ENCODE measurements around the gene CDC20. TPM values are rescaled to one million over a fixed set of nuclear protein-coding genes. Genes with fewer than 3 reads are reported as not detected.

CDC20 gene
- total RNA-seq, 1 donor from 2014 or later = 164 TPM

- H4K20me1 ChIP-seq (ENCODE audit: low read depth) = no peaks in the 10 kb centered on the region
- Mint-ChIP-seq H3K27ac (peak overlapping the region; percentile 9), H3K9me3 (peaks cover 2% of the 10 kb centered on the region), H3K4me3 (no peak overlapping the region), H3K27me3 (ENCODE audit: insufficient read depth, low read depth) (peaks cover 3% of the 10 kb centered on the region), H3K36me3 (no peaks in the 10 kb centered on the region), H3K4me1 (no peaks in the 10 kb centered on the region)
- H3K36me3 ChIP-seq = no peaks in the 10 kb centered on the region
- H3K4me3 ChIP-seq = no peak overlapping the region
- no peak for DNase-seq (ENCODE audit: low spot score)
- H3K27ac ChIP-seq = no peak overlapping the region
- no peak overlapping the region for H2AFZ ChIP-seq (replicated peaks)
- no peaks in the 10 kb centered on the region for H3F3A ChIP-seq (ENCODE audit: low read depth)
- no peak overlapping the region for H3K4me2 ChIP-seq
- H3K4me1 ChIP-seq = no peaks in the 10 kb centered on the region
- no peak for TF ChIP-seq CTCF (IDR thresholded peaks at IDR 0.05)
- TF ChIP-seq EZH2phosphoT487 (IDR thresholded peaks at IDR 0.05) = no peak
- TF ChIP-seq EZH2 (IDR thresholded peaks at IDR 0.05) = no peak
- no peak overlapping the region for H3K9ac ChIP-seq
- no peaks in the 10 kb centered on the region for H3K79me2 ChIP-seq (ENCODE audit: low read depth)
- no peaks in the 10 kb centered on the region for H3K27me3 ChIP-seq
- H3K9me3 ChIP-seq (ENCODE audit: low read depth) = no peaks in the 10 kb centered on the region
Measured at GRCh38 chr1:43319766-43320165, 39.0 kb upstream of the CDC20 start.

GRCh38 chr1:43321331-43321891, 37.4 kb upstream of the CDC20 start:
- H3K4me1 Mint-ChIP-seq = no peaks in the 10 kb centered on the region
- H3K27ac ChIP-seq = no peak overlapping the region
- no peak overlapping the region for H3K4me2 ChIP-seq
- H3K79me2 ChIP-seq (ENCODE audit: low read depth) = no peaks in the 10 kb centered on the region
- H3F3A ChIP-seq (ENCODE audit: low read depth) = no peaks in the 10 kb centered on the region
- H3K27me3 ChIP-seq = no peaks in the 10 kb centered on the region
- no peak overlapping the region for H3K4me3 Mint-ChIP-seq
- H3K9me3 Mint-ChIP-seq = peaks cover 16% of the 10 kb centered on the region
- H3K4me1 ChIP-seq = no peaks in the 10 kb centered on the region
- no peak overlapping the region for H2AFZ ChIP-seq (replicated peaks)
- H3K36me3 Mint-ChIP-seq = no peaks in the 10 kb centered on the region
- H3K27ac Mint-ChIP-seq = peak overlapping the region; percentile 60
- H3K36me3 ChIP-seq = no peaks in the 10 kb centered on the region
- DNase-seq (ENCODE audit: low spot score) = no peak
- no peak overlapping the region for H3K4me3 ChIP-seq
- H3K9ac ChIP-seq = no peak overlapping the region
- H4K20me1 ChIP-seq (ENCODE audit: low read depth) = no peaks in the 10 kb centered on the region
- H3K27me3 Mint-ChIP-seq (ENCODE audit: insufficient read depth, low read depth) = peaks cover 5% of the 10 kb centered on the region
- H3K9me3 ChIP-seq (ENCODE audit: low read depth) = no peaks in the 10 kb centered on the region
- TF ChIP-seq CTCF (IDR thresholded peaks at IDR 0.05) = no peak
- no peak for TF ChIP-seq EZH2phosphoT487 (IDR thresholded peaks at IDR 0.05)
- TF ChIP-seq EZH2 (IDR thresholded peaks at IDR 0.05) = no peak

- no peak overlapping the region for H3K4me2 ChIP-seq
- H3K4me1 ChIP-seq = no peaks in the 10 kb centered on the region
- H3F3A ChIP-seq (ENCODE audit: low read depth) = no peaks in the 10 kb centered on the region
- no peak overlapping the region for H2AFZ ChIP-seq (replicated peaks)
- no peaks in the 10 kb centered on the region for H4K20me1 ChIP-seq (ENCODE audit: low read depth)
- H3K9me3 ChIP-seq (ENCODE audit: low read depth) = no peaks in the 10 kb centered on the region
- no peak overlapping the region for H3K4me3 Mint-ChIP-seq
- TF ChIP-seq EZH2 (IDR thresholded peaks at IDR 0.05) (no peak), CTCF (IDR thresholded peaks at IDR 0.05) (no peak), EZH2phosphoT487 (IDR thresholded peaks at IDR 0.05) (no peak)
- no peak overlapping the region for H3K27ac ChIP-seq
- no peaks in the 10 kb centered on the region for H3K79me2 ChIP-seq (ENCODE audit: low read depth)
- no peaks in the 10 kb centered on the region for H3K27me3 ChIP-seq
- H3K27me3 Mint-ChIP-seq (ENCODE audit: insufficient read depth, low read depth) = peaks cover 5% of the 10 kb centered on the region
- H3K9me3 Mint-ChIP-seq = peaks cover 24% of the 10 kb centered on the region
- H3K36me3 Mint-ChIP-seq = no peaks in the 10 kb centered on the region
- no peak overlapping the region for H3K27ac Mint-ChIP-seq
- DNase-seq (ENCODE audit: low spot score) = no peak
- no peak overlapping the region for H3K4me3 ChIP-seq
- H3K4me1 Mint-ChIP-seq = no peaks in the 10 kb centered on the region
- H3K36me3 ChIP-seq = no peaks in the 10 kb centered on the region
- H3K9ac ChIP-seq = no peak overlapping the region
Measured at GRCh38 chr1:43322506-43322905, 36.3 kb upstream of the CDC20 start.
